Activated CD4-positive, alpha-beta T cell treated with anti-CD3 and anti-CD28 coated beads, Interleukin-2, Interleukin-6, amounts not matched to agents 100 ng/mL and 50 ng/mL, durations not matched to agents 16 hours and 8 hours (primary cell): Measurements from ENCODE around the gene CDH24.

Experiments
- DNase-seq: peaks from one replicate; pipeline ENCODE4 v3.0.0-alpha.2; 2020

CDH24 gene

DNA sequence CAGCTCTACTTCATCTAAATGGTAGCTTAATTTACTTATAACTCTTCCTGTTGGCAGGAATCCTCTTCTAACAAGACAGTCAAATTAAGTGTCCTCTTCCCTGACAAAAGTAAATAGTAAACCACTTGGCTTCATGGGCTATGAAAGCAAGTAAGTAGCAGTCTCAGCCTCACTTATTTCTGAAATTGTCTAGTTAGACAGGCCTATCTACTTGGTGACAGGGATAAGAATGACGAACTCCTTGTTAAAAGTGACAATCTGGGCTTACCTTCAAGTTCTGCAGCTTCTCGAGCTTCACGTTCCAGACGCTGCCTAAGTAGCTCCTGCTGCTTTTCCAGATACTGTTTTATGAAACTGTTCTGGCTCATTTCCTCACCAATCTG lies 32.9 kb upstream of the CDH24 start:
- no peak for DNase-seq

DNA sequence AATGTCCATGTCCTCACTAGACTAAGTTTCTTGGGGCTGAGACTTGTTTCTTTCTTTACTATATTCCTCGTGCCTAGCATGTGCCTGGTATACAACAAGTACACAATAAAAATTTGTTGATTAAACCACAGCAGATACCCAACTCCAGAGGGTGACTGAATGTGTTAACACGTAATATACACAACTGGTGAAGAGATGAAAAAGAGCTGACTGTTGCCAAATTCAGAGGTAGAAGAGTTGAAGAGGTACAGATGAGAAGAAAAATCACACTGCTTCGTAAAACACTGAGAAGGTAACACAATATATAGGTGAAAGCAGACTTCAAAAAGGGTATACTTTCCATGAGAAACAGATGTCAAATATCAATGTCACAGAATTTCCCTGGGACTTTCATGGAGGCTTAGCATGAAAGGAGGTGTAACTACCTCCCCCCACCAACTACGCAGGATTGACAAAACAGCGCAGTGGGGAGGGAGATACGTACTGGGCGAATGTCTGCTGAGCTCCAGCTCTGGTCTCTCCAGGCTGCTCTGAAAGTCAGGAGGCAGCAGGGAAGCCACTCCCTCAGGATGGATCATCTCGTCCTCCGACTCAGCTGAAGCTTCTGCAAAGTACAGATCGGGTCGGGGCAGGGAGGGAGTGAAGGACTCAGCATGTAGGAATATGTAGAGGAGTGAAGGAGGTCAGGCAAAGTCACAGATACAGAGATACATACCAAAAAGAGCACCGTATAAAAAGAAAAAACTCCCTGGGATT lies 32.4 kb upstream of the CDH24 start:
- no peak for DNase-seq

DNA sequence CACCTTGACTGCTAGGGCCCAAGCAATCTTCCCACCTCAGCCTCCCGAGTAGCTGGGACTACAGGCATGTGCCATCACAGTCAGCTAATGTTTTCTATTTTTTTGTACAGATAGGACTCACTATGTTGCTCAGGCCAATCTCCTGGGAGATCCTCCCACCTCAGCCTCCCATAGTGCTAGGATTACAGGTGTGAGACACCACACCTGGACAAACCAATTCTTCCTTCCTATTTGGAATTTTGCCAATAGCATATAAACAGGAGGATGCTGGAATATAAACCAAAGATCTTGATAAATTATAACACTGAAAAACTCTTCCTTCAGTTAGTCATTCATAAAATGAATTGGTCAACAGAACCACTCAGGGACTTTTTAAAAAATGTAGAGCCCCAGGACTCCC lies 29.2 kb upstream of the CDH24 start:
- DNase-seq = no peak

DNA sequence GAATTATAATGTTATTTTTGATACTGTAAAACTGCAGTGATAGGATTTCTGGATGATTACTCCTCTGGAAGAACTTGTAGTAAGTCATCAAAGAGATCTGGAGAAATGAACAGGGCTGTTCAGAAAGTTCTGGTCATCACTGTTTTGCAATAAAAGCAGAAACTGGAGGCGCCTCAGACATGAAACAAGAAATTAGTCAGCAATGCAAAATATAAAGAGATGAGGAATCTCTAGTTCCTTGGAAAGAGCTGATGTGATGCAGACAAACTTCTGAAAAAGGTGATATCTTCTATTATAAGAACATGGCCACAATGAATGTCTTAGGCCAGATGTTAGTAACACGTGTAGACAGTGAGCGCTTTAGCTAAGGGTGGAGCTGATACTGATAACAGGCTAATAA lies 28.1 kb upstream of the CDH24 start:
- no peak for DNase-seq

DNA sequence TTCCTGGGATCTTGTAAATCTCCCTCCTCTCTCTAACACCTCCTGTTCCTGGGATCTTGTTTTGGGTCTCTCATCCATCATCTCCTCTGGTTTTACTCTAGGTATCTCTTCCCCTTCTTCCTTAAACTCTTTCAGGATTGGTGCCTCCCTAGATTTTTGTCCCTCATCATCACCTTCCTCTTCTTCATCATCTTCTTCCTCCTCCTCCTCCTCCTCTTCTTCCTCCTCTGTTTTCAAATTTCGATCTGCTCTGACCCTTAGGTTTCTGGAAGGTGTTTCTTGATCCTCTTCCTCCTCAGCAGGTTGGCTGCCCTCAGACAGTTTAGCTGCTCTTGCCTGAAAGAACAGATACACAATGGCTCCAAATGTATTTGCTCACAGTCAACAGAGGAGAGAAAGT lies 23.2 kb upstream of the CDH24 start:
- DNase-seq = no peak

DNA sequence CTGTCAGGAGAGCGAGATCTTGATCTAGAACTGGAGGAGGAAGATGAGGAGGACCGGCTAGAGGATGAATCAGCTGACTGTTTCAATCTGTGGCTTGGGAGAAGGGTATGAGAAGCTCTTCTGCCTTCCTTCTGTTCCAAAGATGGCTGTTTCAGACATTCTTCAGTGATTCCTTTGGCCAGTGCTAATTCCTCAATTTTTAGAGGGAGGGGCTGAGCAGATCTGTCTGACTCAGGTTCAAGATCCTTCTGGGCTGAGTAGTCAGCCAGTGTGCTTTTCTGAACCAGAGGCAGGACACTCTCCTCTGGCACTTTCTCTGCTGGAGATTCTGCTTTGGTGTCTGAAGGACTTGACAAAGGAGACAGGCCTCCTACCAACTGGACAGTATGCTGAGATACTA lies 22.4 kb upstream of the CDH24 start:
- no peak for DNase-seq

DNA sequence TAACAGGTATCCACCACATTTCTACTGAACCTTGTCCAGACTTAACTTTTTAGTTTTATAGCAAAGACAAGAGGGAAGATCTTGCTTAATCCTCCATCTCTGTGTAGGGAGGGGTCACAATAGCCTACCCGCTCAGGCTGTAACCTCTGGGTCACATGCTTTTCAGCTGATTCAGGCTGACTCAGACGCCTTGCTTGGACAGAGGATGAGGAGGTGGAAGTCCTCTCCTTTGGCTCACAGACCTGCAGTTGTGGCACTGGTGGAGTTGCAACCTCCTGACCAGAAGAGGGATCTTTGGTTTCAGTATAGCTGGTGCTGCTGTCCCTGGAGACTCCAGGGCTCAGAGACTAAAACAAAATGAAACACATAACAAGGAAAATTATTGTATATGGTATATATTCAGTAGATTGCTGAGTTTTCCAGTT lies 21.4 kb upstream of the CDH24 start:
- no peak for DNase-seq

DNA sequence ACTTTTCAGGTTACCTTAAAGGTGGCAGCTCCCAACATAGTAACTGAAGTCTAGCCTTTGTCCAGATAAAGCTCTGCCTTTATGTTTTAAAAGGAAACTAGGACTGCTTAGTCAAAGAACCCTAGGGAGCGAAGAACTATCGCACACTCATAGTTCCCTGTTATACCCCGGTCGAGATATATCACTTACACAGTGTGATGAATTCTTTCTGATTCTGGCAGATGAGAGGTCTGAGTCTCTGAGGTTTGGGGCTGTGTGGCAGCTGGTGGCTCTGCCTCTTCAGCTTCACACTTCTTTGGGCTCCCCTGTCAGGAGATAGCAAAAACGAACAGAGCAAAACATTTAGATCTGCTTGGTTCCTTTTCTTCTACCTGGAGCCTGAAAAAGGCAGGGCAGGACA lies 20.6 kb upstream of the CDH24 start:
- no peak for DNase-seq

DNA sequence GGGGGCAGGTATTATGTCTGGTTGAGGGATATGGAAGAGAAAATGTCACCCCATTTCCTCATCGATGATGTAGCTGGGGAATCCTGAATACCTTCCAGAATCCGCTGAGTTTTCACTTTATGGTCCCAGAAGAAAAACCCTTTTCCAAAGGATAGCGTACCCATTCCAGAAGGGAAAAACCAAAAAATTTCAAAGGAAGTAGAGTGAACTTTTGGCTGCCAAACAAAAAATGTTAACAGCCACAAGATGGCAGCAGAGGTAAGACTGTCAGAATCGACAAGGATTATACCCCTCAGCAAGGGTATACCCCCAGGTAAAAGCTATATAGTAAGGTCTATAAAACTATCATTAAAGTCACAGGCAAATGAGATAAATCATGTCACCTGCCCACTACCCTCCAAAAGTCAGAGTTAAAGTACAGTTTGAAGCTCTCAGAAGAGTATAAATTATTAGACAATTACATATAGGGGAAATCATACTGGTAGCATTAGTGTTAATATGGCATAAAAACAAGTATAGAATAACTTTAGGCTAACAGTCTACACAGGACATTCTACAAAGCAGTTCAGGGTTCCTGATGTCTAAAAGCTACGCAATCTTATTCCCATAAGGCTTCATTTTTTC lies 19.6 kb upstream of the CDH24 start:
- peak; percentile 44 for DNase-seq

DNA sequence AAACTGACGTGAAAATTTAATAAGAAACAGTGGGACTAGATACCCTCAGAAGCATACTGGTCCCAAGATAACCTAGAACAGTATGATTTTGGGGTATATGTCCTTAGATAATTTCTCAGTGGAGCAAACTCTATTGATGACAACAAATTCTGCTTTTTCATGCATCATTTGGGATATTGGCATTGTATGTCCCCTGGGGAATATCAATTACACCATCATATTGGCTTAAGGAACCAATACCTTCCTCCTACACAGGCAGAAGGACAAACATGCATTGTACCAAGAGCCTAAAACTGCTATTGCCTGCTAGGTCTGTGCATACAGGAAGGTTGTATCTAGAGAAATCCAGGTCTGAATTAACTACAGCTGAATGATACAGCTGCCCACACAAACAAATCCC lies 17.6 kb upstream of the CDH24 start:
- no peak for DNase-seq

DNA sequence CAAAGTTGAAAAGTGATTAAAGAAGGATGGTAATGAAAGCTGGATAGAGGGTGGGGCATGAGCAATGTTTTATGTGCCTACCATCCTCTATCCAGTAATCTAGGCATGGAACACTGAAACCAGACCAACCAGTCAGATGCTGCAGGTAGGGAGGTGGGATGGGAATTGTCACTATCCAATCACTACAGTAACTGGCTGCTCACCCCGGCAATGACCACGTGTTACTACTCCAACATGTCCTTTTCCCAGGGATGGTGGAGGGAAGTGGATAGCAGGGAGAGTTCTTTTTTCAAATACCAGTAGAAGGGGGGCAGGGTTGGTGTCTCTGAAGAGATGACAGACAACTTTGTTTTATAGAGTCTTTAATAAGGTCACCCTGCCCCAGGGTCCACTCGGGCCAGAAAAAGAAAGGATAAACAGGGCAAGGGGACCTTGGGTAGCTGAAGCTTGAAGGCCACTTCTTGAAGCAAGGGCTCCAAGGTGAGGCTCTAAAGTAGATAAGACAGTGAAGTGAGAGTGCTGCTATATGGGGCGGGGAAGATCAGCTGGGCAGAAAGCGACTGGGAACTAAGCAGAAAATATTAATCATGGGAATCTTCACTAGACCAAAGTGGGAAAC lies 14.7 kb upstream of the CDH24 start:
- DNase-seq = no peak

DNA sequence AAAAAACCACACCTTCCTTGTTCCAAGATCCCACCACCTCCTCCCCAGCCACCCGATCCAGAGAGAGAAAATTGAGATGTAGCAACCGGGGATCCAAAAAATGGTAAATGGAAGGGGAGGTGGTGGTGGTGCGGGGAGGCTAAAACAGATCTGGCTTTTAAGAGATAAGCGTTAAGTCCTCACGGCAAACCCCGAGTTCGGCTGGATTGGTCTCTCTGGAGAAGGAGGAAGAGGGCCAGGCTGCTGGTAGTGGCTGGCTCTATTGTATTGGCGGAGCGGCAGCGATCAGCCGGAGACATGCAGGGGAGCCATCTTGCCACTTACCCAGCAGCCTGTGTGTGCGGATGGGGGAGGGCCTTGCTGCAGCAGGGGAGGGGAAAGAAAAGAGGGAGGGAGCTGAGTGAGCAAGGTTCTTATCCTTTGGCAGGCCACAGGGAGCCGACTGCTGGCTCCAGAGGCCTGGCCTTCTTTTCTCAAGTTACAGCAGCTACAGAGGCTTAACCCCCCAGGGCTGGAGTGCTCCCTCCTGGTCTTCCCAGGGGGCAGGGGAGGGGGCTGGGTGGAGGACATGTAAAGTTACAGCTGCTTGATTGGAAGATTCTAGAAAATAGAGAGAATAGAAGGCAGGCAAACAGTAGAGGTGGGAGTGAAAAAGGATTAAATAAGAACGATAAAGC lies 14.1 kb upstream of the CDH24 start:
- peak; percentile 91 for DNase-seq

DNA sequence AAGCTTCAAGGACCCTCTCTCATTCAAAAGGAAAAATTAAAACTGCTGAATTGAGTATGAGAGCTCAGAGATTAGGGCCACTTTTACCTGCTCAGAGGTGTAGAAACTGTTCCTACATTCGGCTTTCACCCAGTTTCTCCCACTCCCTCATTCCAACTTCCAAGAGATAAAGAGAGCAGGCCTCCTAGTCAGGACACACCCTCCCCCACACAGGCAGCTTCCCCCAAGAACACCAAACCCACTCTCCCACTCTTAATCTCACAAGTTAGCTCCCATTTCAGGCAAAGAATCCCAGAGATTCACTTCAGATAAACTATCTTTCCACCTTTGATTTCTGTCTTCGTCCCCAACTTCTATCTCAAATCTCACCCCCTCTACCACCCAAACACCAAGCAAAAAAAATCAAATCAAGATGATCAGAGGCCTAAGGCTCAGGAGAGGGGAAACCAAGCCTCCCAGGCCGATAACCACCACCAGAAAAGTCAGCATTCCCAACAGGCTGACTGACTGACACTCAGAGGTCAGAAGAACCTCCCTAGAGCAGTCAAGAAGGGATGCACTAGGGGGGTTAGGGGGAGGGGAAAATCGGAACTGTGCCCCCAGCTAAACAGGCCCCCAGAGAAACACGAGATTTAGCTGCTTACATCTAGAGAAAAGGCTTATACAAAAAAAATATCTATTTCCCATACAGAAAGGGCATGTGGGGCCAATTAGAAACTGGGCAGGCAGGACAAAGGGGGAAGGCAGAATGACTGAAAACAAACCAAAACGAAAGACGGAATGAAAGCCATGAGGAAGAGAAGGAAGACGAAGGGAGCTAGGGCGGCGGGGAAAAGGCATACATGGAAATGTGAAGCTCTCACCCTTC lies 13.2 kb upstream of the CDH24 start:
- no peak for DNase-seq

DNA sequence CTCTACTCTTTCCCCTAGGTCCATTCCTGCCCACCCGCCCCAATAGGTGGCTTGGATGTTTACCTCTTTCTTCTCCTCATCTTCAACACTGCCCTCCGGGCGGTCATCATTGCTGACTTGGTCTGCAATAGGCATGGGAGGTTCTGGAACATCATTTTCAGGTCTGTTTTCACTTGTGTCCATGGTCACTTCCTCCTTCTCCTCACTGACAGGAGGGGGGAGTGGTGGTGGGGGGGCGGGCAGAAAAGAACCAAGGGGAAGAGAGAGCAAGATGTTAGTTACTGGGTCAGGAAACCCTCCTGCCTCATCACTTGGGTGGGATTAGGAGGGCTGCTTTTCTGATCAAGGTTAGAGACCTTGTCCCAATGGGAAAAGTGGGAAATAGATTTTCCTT lies 12.1 kb upstream of the CDH24 start:
- no peak for DNase-seq

DNA sequence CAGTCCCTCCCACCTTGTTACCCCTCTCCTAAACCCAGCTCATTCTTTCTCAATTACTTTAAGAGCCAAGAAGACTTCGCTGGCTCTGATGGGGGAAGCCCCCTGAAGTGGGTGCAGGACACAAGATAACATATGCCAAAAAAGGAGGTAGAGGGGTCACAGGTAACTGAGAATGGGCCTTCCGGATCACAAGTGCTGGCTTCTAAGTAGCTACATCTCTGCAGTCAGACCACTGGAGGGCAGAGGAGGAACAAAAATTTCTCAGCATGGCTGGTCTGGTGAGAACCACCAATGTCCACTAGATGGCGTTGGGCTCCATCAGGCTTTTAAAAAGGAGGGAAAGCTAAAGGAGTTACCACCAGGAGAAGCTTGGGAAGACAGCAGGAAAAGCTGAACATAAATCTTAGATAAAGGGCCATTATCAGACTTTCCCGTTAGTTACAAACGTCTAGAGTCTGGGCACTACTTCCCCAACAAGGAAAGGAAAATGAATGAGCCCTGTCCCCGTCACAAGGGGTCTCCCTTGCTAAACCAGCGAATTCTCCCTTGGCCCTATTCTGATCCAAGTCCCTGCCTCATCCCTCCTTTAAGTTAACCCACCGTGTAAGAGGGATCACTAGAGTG lies 11.6 kb upstream of the CDH24 start:
- peak; percentile 86 for DNase-seq

DNA sequence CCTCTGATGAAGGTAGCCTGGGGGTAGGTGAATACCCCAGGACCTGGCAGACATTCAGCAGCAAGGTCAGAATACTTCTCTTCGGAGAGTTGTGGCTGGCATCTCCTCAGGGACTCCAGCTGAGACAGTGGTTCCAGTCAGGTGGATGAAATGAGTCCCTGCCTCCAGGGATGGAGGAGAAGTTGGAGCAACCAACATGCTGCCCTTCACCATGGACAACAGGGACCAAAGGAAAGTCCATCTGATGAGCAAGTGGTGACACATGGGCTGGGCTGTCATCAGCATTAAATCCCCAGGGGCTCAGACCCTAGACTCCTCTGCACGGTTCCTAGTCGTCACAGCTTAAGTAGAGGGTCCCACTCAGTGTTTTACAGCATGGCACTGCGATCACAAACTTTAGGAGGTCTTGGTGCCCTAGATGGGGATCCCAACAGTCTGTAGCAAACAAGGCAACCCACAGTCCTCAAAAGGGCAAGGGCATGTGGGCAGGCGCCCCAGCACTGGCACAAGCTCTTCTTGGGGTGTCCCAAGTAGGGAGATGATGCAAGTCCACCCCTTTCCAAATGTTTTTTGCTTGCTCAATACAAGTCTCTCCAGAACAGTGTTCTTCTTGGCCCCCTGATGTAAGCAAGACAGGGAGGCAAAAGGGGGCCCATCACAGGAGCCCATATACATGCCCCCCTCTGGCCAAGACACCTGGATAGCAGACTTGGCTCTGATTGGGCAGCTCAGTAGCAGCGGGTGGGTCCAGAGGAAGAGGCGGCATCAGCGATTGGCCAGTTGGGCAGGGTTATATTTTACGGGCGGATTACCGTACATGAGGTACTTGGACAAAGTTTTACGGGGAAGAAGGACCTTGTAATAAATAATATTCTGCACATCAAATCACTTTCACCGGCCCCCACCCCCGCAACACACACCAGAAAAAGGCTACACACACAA lies 10.8 kb upstream of the CDH24 start:
- DNase-seq = no peak

DNA sequence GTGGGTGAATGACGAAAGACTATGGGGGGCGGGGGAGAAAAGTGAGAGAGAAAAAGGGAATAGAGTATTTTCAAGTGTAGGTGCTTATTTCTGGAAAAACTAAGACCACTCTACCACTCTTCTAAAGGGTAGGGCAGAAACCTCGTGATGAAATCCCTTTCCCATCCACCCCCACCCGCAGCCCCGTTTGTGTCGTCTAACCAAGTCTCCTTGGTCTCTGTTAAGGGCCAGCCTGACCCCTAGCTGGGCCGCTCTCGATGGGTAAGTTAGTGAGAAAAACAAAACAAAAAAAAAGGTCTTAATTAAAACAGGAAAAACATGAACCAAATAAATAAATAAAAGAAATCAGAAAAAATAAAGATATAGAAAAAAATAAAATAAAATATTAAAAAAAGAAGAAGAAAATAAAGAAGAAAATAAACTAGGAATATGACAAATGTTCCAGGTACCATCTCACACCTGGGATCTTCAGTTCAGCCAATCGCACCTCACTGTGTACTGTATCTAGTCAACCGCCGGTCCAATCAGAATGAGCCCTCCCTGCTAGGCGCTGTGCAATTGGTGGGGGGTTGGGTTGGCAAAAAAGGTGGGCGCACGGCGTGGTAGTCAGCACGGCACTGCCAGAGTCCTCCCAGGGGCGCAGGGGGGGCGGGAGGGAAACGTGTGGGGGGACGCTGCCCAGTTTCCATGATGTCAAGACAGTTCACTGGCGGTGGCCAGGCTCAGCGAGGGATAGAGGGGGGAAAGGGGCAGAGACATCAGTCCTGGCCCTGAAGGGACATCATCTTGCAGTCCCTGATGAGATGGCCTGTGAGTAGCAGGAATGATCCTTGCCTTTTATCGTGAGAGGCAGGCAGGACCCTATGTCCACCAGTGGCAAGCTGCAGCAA lies 9.8 kb upstream of the CDH24 start:
- DNase-seq = no peak

DNA sequence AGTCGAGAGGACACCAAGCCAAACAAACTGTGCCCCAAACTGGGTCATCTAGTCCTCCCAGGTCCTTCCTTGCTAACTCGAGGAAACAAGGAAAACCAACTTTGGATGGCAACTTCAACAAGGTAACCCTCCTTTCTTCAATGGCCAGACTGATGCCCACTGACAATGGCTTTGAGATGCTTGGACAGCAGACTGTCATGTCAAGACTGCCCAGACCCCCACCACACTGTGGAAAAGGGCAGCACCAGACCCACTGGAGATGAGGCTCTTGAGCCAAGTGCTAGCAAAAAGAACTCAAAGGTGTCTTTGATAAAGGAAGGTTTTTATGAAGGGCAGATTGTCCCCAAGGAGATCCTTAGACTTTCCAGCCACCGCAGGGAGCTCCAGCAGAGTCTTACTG lies 9.0 kb upstream of the CDH24 start:
- DNase-seq = no peak

DNA sequence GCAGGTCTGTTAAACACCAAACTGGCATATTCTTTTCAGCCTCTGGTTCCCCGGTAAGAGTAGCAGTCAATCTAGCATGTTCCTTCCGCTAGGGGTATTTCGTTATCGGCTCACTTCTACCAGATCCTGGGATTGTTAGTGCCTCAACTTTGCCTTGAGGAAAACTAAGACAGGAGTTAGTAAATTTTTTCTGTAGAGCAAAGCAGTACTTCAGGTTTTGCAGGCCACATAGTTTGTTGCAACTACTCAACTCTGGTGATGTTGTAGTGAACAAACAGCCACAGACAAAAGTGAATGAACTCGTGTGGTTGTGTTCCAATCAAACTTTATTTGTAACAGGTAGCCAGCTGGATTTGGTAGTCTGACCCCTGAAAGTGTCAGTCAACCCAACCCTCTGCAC lies 6.3 kb upstream of the CDH24 start:
- DNase-seq = no peak

DNA sequence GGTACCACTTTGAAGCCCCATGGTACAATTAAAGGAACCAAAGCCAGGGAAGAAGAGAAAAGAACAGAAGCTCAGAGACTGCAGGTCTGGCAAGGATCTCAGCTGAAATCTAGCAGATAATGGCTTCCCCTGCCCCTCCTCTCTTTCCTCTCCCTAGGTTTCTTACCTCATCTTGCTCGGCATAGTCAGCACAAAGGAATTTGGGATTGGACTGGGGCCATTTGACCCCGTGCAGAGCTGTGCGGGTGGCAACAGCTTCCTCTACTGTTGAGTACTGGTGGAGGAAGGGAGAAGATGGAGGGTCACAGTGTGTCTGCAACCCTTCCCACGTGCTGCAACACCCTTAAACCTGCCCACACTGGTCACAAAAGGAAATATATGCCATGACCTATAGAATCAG lies 4.7 kb upstream of the CDH24 start:
- DNase-seq = no peak
